ENCODE data around the gene KLHL4.
"Not testable (repeated sequence)": the region's sequence is repeated elsewhere in the genome, so short reads cannot be mapped to it uniquely, and the experiment has no call there.

The KLHL4 gene

GRCh38 chrX:87664381-87664780 is 146.8 kb downstream of the KLHL4 start:
- DNase-seq, result peak in 1 of 2 experiments; percentile 7

GRCh38 chrX:87679849-87680248 is 162.2 kb downstream of the KLHL4 start:
- no peak for DNase-seq

DNA sequence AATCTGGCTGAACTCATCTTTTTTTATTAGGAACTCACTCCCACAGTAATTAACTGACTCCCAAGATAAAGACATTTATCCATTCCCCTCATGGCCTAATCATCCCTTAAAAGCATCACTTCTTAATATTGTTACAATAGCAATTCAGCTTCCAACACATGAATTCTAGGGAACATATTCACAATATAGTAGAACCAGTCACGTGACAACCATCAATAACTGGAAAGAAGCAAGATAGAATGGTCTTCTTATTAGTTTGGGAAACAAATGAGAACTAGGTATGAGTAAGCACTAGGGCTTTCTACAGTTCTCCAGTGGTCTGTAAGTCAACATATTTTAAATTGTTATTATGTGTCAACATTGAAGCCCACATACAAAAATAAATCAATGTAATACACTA is 170.1 kb downstream of the KLHL4 start:
- DNase-seq, result no peak

DNA sequence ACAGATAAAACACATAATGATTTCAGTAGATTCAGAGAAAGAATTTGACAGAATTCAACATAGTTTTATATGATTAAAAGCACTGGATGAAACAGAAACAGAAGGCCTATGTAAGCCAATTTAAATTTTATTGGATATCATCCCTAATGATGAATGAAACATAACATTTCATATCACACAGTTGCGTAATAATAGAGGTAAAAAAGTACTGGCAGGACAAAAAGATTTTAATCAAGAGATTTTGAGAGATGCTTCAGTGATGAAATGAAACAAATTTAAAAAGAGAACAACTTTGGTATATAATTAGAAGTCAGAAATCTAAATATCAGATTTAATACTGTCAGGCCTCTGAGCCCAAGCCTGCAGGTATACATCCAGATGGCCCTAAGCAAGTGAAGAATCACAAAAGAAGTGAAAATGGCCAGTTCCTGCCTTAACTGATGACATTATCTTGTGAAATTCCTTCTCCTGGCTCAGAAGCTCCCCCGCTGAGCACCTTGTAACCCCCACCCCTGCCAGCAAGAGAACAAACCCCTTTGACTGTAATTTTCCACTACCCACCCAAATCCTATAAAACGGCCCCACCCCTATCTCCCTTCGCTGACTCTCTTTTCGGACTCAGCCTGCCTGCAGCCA is 170.6 kb downstream of the KLHL4 start:
- not testable (repeated sequence) for DNase-seq

- not testable (repeated sequence) for DNase-seq
Measured at GRCh38 chrX:87689218-87689617, 171.6 kb downstream of the KLHL4 start.

- no peak for DNase-seq
Measured at GRCh38 chrX:87693204-87693603, 175.6 kb downstream of the KLHL4 start.

DNA sequence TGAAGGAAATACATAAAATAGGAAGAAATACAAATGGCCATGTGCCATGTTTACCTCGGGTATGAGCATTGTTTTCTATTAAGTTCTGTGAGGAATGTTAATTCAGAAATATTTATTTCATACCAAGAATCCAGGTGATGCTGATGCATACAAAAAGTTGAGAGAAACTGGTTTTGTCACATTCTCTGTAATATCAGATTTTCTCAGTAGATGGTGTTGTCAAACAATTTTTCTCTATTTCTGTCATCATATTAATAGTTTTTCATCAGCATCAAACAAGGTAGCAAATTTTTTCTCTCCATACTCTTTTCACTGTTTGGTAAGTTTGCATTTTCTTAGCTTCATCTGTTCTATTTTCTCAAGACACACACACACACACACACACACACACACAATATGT is 179.8 kb downstream of the KLHL4 start:
- DNase-seq, result no peak

- no peak for DNase-seq
Measured at GRCh38 chrX:87702795-87703194, 185.2 kb downstream of the KLHL4 start.

- DNase-seq, result not testable (repeated sequence)
Measured at GRCh38 chrX:87703469-87703868, 185.9 kb downstream of the KLHL4 start.

- DNase-seq, result no peak
Measured at GRCh38 chrX:87706134-87706533, 188.5 kb downstream of the KLHL4 start.

DNA sequence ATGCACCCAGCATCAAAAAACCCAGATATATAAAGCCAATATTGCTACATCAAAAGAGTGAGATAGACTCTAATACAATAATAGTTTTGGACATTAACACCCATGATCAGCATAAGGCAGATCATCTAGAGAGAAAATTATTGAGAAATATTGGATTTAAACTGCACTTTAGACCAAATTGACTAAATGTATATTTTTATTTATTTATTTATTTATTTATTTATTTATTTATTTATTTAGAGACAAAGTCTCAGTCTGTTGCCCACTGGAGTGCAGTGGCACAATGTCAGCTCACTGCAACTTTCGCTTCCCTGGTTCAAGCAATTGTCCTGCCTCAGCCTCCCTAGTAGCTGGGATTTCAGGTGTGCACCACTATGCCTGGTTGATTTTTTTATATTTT is 193.0 kb downstream of the KLHL4 start:
- no peak for DNase-seq

Measured in SHP77 (cell line).